ENCODE measurements around the gene DYNC1I1.

- no peak for TF ChIP-seq POLR2AphosphoS5 (IDR thresholded peaks at IDR 0.05; ENCODE audit: low read depth, low read length)
- TF ChIP-seq SIN3A (IDR thresholded peaks at IDR 0.05; ENCODE audit: borderline replicate concordance, insufficient read depth, low read length): no peak
- no peak for TF ChIP-seq FOXP2 (optimal IDR thresholded peaks at IDR 0.05; ENCODE audit: borderline replicate concordance, extremely low read depth, extremely low read length, insufficient read depth)
- TF ChIP-seq, protein P1, sequence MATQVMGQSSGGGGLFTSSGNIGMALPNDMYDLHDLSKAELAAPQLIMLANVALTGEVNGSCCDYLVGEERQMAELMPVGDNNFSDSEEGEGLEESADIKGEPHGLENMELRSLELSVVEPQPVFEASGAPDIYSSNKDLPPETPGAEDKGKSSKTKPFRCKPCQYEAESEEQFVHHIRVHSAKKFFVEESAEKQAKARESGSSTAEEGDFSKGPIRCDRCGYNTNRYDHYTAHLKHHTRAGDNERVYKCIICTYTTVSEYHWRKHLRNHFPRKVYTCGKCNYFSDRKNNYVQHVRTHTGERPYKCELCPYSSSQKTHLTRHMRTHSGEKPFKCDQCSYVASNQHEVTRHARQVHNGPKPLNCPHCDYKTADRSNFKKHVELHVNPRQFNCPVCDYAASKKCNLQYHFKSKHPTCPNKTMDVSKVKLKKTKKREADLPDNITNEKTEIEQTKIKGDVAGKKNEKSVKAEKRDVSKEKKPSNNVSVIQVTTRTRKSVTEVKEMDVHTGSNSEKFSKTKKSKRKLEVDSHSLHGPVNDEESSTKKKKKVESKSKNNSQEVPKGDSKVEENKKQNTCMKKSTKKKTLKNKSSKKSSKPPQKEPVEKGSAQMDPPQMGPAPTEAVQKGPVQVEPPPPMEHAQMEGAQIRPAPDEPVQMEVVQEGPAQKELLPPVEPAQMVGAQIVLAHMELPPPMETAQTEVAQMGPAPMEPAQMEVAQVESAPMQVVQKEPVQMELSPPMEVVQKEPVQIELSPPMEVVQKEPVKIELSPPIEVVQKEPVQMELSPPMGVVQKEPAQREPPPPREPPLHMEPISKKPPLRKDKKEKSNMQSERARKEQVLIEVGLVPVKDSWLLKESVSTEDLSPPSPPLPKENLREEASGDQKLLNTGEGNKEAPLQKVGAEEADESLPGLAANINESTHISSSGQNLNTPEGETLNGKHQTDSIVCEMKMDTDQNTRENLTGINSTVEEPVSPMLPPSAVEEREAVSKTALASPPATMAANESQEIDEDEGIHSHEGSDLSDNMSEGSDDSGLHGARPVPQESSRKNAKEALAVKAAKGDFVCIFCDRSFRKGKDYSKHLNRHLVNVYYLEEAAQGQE (IDR thresholded peaks at IDR 0.05; ENCODE audit: insufficient read depth in 1 of 2, low read depth in 2 of 2, low read length in 2 of 2): no peak
These were observed 208.4 kb downstream of the DYNC1I1 start for GRCh38 chr7:95980706-95981105.
